GM12875 (cell line): ENCODE results near the gene NXPH4.

Experiments used
- H3K4me3 ChIP-seq: one replicate; pipeline ENCODE4 v1.5.1; 2011; ENCODE audit warnings: low read depth, low read length, control low read depth
- TF ChIP-seq, protein P1 (sequence below): IDR thresholded peaks from 2 replicates; pipeline ENCODE4 v1.5.1; 2011; ENCODE audit warnings: low read depth, mild to moderate bottlenecking, control low read depth, inconsistent platforms, low read length, moderate library complexity, borderline replicate concordance; ENCODE audit not compliant: insufficient read depth

The NXPH4 gene

DNA sequence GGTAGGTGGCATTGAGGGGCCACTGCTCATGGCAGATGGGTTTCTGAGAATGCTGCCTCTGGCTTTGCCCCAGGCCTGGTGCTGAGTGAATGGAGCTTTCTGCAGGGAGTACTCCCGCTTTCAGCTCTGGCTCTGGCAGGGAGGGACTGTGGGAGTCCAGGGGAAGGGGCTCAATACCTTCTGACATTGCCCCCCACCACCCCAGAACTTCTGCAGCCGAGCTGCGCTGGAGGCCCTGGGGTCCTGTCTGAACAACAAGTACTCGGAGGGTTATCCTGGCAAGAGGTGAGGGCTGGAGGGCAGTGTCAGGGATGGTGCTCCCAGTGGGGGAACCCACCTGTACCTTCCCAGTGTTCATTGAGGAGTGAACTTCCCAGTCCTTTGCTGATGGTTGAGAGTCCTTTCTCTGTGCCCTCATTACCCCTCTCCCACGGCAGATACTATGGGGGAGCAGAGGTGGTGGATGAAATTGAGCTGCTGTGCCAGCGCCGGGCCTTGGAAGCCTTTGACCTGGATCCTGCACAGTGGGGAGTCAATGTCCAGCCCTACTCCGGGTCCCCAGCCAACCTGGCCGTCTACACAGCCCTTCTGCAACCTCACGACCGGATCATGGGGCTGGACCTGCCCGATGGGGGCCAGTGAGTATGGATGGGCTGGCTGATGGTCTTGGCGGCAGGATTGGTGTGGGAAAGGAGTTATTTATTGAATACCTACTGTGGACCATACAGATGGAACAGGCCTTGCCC, 14.9 kb downstream of the NXPH4 start:
- TF ChIP-seq, protein P1, sequence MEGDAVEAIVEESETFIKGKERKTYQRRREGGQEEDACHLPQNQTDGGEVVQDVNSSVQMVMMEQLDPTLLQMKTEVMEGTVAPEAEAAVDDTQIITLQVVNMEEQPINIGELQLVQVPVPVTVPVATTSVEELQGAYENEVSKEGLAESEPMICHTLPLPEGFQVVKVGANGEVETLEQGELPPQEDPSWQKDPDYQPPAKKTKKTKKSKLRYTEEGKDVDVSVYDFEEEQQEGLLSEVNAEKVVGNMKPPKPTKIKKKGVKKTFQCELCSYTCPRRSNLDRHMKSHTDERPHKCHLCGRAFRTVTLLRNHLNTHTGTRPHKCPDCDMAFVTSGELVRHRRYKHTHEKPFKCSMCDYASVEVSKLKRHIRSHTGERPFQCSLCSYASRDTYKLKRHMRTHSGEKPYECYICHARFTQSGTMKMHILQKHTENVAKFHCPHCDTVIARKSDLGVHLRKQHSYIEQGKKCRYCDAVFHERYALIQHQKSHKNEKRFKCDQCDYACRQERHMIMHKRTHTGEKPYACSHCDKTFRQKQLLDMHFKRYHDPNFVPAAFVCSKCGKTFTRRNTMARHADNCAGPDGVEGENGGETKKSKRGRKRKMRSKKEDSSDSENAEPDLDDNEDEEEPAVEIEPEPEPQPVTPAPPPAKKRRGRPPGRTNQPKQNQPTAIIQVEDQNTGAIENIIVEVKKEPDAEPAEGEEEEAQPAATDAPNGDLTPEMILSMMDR = no peak
- H3K4me3 ChIP-seq = no peak overlapping the region

GRCh38 chr12:57232156-57232756, 15.7 kb downstream of the NXPH4 start:
- TF ChIP-seq, protein P1 = no peak
- no peak overlapping the region for H3K4me3 ChIP-seq

DNA sequence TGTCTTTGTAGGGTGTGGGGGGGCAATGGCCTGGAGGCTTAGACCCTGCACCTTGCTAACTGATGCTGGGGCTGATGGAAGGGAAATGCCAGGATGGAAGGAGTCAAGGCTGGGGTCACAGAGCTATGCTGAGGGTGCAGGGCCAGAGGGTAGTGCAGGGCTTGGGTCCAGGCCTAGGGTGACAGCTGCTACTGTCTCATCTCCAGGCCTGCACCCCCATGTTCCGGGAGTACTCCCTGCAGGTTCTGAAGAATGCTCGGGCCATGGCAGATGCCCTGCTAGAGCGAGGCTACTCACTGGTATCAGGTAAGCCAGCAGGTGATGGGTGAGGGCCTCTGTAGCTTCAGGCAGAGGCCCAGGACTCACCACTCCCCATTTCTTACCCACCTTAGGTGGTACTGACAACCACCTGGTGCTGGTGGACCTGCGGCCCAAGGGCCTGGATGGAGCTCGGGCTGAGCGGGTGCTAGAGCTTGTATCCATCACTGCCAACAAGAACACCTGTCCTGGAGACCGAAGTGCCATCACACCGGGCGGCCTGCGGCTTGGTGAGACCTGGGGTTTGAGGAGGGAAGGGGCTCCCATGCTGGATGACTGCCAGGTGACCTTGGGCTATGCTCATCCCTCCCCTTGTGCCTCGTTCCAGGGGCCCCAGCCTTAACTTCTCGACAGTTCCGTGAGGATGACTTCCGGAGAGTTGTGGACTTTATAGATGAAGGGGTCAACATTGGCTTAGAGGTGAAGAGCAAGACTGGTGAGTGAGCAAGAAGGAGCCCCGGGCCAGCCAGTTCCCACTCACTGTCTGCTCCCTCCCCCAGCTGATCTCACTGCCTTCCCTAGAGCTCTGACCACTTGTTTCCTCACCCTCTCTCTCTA, 17.0 kb downstream of the NXPH4 start:
- TF ChIP-seq, protein P1 = no peak
- no peak overlapping the region for H3K4me3 ChIP-seq

GRCh38 chr12:57234233-57234570, 17.6 kb downstream of the NXPH4 start:
- TF ChIP-seq, protein P1 = no peak
- H3K4me3 ChIP-seq = no peak overlapping the region

DNA sequence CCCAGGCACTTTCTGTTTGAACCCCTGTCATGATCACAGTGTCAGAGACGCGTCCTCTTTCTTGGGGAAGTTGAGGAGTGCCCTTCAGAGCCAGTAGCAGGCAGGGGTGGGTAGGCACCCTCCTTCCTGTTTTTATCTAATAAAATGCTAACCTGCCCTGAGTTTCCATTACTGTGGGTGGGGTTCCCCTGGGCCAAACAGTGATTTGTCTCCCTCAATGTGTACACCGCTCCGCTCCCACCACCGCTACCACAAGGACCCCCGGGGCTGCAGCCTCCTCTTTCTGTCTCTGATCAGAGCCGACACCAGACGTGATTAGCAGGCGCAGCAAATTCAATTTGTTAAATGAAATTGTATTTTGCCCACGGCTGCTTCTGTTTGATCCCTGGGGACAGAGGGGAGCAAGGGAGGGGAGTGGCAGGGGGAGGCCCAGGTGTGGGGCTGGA, 18.0 kb downstream of the NXPH4 start:
- H3K4me3 ChIP-seq = no peak overlapping the region
- TF ChIP-seq, protein P1 = no peak

DNA sequence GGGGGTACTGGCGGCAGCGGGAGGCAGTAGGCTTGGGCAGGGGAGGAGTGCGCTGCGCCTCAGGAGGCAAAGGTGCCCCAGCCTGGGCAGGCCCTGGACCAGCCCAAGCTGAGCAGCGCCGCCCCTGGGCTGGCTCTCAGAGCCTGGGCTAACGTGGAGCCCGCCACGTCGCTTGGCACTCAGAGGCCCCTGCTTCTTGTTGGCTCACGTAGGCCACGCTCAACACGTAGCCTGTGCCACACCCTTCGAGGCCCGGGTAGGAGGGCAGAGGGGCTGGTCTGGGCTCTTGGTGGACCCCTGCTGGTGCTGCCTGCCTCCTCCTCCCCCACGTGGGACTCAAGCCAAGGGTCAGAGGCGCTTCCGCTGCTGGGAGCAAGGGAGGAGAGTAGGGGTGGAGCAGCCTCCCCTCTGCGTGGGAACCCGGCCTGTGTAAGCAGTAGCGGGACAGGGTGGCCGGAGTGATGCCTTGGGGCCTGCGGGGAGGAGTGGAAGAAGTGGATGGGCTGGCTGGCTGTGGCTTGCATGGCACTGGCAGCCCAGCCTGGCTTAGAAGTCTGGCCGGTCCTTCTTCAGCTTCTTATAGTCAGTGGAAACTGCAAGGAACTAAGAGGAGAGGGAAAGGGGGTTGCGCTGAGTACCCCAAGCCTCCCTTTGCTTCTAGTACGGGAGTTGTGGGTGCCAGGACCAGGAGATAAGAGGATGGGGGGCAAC, 18.6 kb downstream of the NXPH4 start:
- no peak overlapping the region for H3K4me3 ChIP-seq
- TF ChIP-seq, protein P1 = no peak
